IPS DF 19.7 (cell line): Measurements from ENCODE around the gene PDE1C.

Experiments used
- DNase-seq: peaks from one replicate; pipeline ENCODE4 v3.0.0-alpha.2; 2013; ENCODE audit warnings: low read depth, low spot score

Gene PDE1C

DNA sequence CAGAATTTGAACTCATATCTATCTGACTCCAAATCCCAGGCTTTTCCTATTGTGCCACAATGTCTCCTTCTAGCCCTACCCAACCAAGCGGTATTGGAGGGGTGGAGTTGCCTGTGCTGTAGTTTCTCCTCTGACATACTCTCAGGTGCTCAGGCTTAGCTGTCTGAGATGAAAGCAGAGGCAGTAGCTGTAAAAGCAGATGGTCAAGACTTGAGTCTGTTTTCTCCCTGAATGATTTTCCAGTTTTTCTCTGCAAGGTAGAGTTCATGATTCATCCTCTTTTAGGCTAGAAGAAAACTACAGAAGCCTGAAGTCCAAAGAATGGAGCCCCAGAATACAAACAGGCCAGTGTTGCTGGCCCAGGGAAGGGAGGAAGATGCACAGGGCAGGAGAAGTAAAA is 130.0 kb downstream of the PDE1C start:
- DNase-seq: no peak

- DNase-seq: no peak
These were observed 131.1 kb downstream of the PDE1C start for GRCh38 chr7:31939076-31939475.

GRCh38 chr7:31938650-31939049 is 131.6 kb downstream of the PDE1C start:
- no peak for DNase-seq

DNA sequence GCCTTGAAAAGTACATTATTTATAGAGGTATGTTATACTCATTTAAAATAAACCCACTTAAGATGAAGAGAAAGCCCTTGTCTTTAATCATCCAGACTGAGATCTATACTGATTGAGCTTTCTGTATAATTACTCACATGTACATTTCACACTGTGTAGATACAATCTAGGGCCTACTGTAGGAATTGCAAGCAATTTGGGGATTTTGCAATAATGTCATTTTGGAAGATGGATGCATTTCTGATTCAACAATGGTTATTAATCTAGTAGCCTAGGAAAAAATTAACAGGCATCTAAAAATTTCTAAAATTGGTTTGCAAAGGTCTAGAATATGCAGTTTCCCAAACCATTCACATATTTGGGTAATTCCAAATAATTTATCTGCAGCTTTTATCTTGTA is 132.2 kb downstream of the PDE1C start:
- no peak for DNase-seq

- DNase-seq: no peak
These were observed 134.8 kb downstream of the PDE1C start for GRCh38 chr7:31935124-31936054.

DNA sequence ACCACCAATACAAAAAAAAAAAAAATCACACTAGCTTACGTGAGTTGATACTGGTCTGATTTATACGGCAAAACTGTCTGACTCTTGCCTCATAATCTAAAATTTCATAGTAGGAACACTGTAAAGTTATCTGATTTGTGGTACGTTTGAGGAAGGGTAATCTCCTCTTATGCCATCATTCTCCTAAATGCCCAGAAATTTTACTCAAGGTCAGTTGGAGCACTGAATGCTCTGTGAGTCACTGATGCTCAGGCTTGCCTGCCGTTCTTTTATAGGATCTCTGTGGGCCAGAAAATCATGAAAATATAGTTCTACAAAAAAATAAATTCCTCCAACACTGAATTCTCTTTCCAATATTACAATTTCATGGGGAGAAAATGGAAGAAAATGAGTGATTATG is 135.7 kb downstream of the PDE1C start:
- DNase-seq: no peak

DNA sequence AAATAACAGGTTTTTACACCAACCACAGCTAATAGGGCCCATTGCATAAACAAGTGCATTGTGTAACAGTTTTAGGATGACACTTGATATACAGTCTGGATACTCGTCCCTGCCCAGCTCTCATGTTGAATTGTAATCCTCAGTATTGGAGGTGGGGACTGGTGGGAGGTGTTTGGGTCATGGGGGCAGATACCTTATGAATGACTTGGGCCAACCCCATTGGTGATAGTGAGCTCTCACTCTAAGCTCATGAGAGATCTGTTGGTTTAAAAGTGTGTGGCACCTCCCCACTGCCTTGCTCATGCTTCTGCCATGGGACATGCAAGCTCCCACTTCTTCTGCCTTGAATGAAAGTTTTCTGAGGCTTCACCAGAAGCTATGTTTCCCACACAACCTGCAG is 136.7 kb downstream of the PDE1C start:
- DNase-seq: no peak

- no peak for DNase-seq
These were observed 143.1 kb downstream of the PDE1C start for GRCh38 chr7:31926991-31927584.

DNA sequence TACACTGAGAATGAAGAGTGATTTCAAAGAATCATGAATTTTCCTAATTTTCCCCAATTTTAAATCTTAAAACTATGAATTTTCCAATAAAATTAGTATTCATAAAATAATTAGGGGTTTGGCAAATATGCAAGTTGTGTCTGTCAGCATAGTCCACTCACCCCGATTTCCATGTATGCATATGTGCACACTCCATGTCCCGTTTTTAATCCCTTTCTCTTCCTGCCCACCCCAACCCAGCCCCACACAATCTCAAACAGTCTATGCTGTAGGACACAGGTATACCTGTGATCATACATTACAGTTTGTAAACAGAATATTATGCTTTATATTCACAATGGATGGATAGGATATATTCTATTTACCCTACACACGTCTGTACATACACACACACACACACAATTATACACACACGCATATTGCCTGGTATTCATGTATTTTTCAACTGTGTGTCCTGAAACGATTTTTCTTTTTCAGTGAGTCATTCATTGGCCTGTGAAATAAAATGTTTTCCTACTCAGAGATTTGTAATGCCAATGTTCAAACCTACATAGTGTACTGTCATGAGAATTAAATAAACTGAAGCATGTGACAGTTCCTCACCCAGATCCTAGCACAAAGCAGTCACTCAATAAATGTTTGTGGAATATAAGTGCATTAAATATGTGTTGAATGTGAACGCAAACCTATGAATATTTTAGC is 144.3 kb downstream of the PDE1C start:
- DNase-seq: no peak

GRCh38 chr7:31924251-31924650 is 146.0 kb downstream of the PDE1C start:
- no peak for DNase-seq

GRCh38 chr7:31922848-31923247 is 147.4 kb downstream of the PDE1C start:
- no peak for DNase-seq

DNA sequence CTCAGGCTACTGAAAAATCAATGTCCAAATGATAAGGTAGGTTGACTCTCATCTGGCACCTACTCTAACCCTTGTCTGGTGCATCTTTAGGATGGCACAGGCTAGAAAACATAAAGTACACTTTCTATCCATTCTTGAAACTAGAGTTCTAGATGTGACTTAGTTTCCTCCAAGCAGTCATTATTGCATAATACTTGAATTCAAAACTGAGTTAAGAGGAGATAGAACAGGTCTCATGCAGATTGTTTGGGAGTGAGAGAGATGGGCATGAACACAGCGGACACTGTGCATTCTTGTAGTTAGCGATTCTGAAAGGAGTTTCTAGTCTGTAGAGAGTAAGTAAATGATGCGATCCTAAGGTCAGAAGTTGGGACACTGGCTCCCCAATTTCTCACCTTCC is 149.2 kb downstream of the PDE1C start:
- DNase-seq: no peak

DNA sequence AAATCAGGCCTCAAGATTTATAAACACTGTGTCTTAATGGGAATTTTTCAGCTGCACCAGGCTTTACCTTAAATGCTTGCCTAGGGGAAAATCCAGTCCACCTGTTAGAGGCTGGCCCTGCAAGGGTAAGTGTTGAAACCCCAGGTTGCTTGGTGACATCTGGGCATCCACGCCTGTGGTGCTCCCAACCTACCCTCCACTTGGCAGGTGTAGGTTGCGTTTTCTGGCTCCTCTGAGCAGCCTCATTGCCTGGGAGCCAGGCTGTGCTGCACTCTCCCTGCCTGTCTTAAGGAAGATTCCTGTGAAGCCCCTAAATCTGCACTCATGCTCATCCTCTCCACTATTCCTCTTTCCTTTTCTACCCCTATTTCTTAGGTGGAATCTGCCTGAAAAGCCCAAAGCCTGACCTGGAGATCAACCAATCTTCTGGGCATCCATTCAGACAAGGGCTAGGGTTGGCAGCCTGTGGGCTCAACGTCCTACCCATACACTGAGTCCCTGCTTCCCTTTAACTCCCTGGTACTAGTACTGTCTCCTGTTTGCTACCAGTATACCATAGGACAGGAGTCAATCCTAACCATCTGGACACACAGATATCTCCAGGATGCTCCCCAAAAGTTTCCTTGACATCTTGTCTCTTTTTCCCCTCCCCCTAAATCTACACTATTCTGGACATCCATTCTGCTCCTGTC is 150.4 kb downstream of the PDE1C start:
- no peak for DNase-seq

DNA sequence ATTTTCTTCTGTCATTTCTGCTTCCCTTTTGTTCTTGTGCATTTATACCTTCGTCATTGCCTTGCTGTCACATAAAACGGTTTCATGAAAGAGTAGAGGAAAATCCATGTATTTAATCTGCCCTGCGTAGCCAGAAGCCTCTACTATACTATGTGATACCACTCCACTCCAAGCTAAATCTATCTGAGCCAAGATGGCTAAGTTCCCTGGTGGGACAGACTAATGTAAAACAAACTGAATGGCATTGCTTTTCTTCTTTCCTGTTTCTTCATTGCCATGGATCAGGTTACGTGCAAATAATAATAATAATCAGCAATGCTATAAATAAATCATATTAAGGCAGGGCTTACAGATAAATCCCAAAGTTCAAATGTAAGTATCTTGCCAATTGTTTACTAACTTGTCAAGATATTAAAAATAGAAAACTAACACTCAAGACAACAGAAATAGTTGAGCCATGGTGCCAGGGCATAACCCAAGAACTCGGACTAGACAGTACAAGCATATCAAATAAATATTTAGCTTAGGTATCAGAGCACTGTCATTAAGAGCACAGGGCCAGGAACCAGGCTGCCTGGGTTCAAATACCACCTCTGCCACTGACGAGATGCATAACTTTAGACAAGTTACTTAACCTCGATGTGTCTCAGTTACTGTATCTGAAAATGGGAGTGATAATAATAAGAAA is 151.4 kb downstream of the PDE1C start:
- DNase-seq: no peak

DNA sequence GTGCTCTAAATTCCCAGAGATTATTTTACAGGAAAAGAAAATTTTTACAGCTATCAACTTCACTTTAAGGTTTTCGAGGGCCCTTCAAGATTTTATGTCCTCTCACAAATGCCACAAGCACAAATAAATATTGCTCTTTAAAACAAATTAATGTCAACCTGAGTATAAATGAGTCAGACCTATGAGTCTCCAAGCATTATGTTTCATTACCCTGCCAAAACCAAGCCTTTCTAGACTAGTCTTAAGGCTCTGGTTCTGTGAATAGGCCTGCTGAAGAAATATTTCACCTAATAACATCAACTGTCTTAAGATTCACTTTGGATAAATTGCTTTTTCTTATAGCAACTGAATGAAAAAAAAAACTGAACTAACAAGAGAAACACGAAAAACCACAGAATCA is 153.0 kb downstream of the PDE1C start:
- DNase-seq: no peak

DNA sequence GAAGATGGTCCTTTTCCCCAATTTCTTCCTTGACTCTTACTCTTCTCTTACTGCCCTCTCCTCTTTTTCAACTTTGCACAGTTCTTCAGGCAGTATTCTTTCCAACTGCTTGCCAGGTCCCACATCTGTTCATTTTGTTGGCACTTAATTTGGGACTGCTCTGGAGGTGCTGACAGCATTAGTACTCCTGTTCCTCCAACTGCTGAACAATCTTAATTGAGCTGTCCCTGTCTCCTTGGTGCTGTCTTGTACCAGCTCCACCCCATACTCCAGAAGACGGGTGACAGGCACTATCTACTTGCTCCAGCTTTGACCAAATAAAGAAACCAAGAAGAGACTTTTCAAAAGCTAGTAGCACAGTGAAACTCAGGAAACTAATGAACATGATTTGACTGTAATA is 160.0 kb downstream of the PDE1C start:
- DNase-seq: no peak

- no peak for DNase-seq
These were observed 163.6 kb downstream of the PDE1C start for GRCh38 chr7:31906479-31907171.

DNA sequence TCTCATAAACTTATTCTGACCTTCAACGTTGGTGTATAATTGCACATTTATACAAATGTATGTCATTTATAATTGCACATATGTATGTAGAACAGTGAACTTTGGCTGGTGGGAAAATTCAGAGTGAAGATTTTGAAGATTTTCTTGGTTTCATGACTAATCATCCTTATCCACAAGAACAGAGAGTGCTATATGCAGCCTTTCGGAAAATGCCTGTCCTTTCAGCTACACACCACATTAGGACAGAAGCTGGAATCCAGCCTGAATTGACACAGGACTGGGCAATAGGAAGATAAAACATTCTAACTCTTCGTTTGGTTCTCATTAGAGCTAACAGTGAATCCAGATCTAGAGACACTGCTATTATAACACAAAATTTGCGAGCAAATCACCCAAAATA is 166.2 kb downstream of the PDE1C start:
- no peak for DNase-seq

DNA sequence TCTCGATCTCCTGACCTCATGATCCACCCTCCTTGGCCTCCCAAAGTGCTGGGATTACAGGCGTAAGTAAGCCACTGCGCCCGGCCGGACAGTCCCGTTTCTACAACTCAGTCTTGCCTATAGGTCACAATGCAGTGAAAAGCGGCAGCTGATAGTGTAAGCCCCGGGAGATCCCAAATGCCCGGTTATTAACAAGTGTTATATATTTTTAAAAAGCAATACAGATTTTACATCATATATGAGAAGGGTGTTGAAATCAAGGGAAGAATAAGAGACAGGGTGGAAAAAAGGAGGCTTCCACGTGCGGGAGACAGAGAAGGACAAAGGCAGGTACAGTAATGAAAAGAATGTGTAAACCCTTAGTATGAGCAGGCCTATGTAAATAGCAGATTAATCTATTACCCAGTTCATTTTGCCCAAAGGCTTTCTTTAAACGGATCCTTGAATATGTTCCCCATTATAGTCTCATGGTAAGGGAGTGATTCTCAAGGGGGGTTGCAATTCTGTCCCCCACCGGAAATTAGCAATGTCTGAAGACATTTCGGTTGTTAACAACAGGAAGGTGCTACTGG is 170.8 kb downstream of the PDE1C start:
- DNase-seq: no peak

GRCh38 chr7:31896925-31897324 is 173.3 kb downstream of the PDE1C start:
- DNase-seq: no peak

- no peak for DNase-seq
These were observed 175.9 kb downstream of the PDE1C start for GRCh38 chr7:31894308-31894707.
